ENCODE results near the gene SYNE4.

- no peak for TF ChIP-seq ZNF776 (tag by site-specific recombination; IDR thresholded peaks at IDR 0.05; ENCODE audit: borderline replicate concordance)
- TF ChIP-seq, protein P1, sequence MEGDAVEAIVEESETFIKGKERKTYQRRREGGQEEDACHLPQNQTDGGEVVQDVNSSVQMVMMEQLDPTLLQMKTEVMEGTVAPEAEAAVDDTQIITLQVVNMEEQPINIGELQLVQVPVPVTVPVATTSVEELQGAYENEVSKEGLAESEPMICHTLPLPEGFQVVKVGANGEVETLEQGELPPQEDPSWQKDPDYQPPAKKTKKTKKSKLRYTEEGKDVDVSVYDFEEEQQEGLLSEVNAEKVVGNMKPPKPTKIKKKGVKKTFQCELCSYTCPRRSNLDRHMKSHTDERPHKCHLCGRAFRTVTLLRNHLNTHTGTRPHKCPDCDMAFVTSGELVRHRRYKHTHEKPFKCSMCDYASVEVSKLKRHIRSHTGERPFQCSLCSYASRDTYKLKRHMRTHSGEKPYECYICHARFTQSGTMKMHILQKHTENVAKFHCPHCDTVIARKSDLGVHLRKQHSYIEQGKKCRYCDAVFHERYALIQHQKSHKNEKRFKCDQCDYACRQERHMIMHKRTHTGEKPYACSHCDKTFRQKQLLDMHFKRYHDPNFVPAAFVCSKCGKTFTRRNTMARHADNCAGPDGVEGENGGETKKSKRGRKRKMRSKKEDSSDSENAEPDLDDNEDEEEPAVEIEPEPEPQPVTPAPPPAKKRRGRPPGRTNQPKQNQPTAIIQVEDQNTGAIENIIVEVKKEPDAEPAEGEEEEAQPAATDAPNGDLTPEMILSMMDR (tag by site-specific recombination; IDR thresholded peaks at IDR 0.05): no peak
- TF ChIP-seq YY1 (tag by site-specific recombination; IDR thresholded peaks at IDR 0.05): no peak
- TF ChIP-seq, protein P2, sequence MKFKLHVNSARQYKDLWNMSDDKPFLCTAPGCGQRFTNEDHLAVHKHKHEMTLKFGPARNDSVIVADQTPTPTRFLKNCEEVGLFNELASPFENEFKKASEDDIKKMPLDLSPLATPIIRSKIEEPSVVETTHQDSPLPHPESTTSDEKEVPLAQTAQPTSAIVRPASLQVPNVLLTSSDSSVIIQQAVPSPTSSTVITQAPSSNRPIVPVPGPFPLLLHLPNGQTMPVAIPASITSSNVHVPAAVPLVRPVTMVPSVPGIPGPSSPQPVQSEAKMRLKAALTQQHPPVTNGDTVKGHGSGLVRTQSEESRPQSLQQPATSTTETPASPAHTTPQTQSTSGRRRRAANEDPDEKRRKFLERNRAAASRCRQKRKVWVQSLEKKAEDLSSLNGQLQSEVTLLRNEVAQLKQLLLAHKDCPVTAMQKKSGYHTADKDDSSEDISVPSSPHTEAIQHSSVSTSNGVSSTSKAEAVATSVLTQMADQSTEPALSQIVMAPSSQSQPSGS (tag by site-specific recombination; IDR thresholded peaks at IDR 0.05; ENCODE audit: low read depth): no peak
- no peak for TF ChIP-seq ZNF624 (tag by site-specific recombination; IDR thresholded peaks at IDR 0.05)
- TF ChIP-seq ZNF274 (IDR thresholded peaks at IDR 0.05; ENCODE audit: low read length): no peak
- no peak for TF ChIP-seq ZNF274 (tag by site-specific recombination; IDR thresholded peaks at IDR 0.05; ENCODE audit: borderline replicate concordance)
- TF ChIP-seq ZNF654 (tag by site-specific recombination; IDR thresholded peaks at IDR 0.05; ENCODE audit: low read depth): no peak
Observed at GRCh38 chr19:36031308-36031707, 22.7 kb upstream of the SYNE4 start.

Measured in HEK293 (cell line).